Natural killer cell (primary cell): Measurements from ENCODE around the gene NUDT9. TPM values are rescaled to one million over a fixed set of nuclear protein-coding genes. Genes with fewer than 3 reads are reported as not detected.
"Not testable (repeated sequence)": the region's sequence is repeated elsewhere in the genome, so short reads cannot be mapped to it uniquely, and the experiment has no call there.

Experiments
- ATAC-seq, 3 donors: fragments of 150-1000 bp in 2 of 3; fragments of 200-7000 bp in 1 of 3; cut with Tn5 transposase; 1 replicate in 1 of 3; 2 replicates in 2 of 3; pipeline ENCODE4 v1.10.0; 2021; ENCODE audit warnings: mild to moderate bottlenecking in 2 of 3, moderate library complexity in 2 of 3
- DNase-seq, 2 donors: peaks; one replicate each; pipeline versions ENCODE4 v3.0.0 to v3.0.0-alpha.2; 2013 to 2021; ENCODE audit warnings: mixed read lengths in 1 of 2
- H3K27ac ChIP-seq: one replicate; pipeline ENCODE4 v1.5.1; 2013; ENCODE audit warnings: mild to moderate bottlenecking, low read length
- H3K27me3 ChIP-seq: one replicate; pipeline ENCODE4 v1.6.1; 2013; ENCODE audit warnings: low read length; ENCODE audit not compliant: control insufficient read depth, insufficient read depth
- H3K36me3 ChIP-seq: one replicate; pipeline ENCODE4 v1.6.1; 2013; ENCODE audit warnings: low read length; ENCODE audit not compliant: control insufficient read depth, insufficient read depth
- H3K4me1 ChIP-seq: one replicate; pipeline ENCODE4 v1.6.1; 2013; ENCODE audit warnings: low read length; ENCODE audit not compliant: control insufficient read depth, insufficient read depth
- H3K4me3 ChIP-seq: one replicate; pipeline ENCODE4 v1.5.1; 2013; ENCODE audit warnings: low read length
- H3K9me3 ChIP-seq: one replicate; pipeline ENCODE4 v1.6.1; 2013; ENCODE audit warnings: low read length; ENCODE audit not compliant: control insufficient read depth, insufficient read depth
- H3K27ac Mint-ChIP-seq, 2 donors: one replicate each; pipeline ENCODE4 v1.8.0; 2022; ENCODE audit warnings: mild to moderate bottlenecking in 2 of 2, mixed read lengths in 2 of 2, moderate library complexity in 1 of 2
- H3K27me3 Mint-ChIP-seq, 2 donors: one replicate each; pipeline ENCODE4 v1.8.0; 2022; ENCODE audit warnings: low read depth in 2 of 2, mixed read lengths in 2 of 2
- H3K36me3 Mint-ChIP-seq: one replicate; pipeline ENCODE4 v1.8.0; 2022; ENCODE audit warnings: mixed read lengths
- H3K4me1 Mint-ChIP-seq, 2 donors: one replicate each; pipeline ENCODE4 v1.8.0; 2022; ENCODE audit warnings: mixed read lengths in 2 of 2
- H3K4me3 Mint-ChIP-seq: one replicate; pipeline ENCODE4 v1.8.0; 2022; ENCODE audit warnings: mild to moderate bottlenecking, moderate library complexity, mixed read lengths
- H3K9me3 Mint-ChIP-seq, 2 donors: one replicate each; pipeline ENCODE4 v1.8.0; 2022; ENCODE audit warnings: mixed read lengths in 2 of 2
- CTCF ChIP-seq: fragments of 200-600 bp; IDR thresholded peaks from one replicate; pipeline ENCODE4 v1.8.0; 2022; ENCODE audit warnings: antibody characterized with exemption
- WGBS: methylation state at CpG from one replicate; pipeline ENCODE4 v1.1.7; 2013; ENCODE audit warnings: missing lambda C conversion rate; ENCODE audit not compliant: insufficient coverage; 5-methylcytosine and 5-hydroxymethylcytosine counted together
- intact Hi-C: fragments of 100-400 bp; cut with micrococcal nuclease; formaldehyde crosslinking; loops from one replicate; pipeline ENCODE4 v1.14.2; 2022
- total RNA-seq, 4 donors: library from RNA; stranded (reverse); fragments of 120-200 nt in 1 of 4; gene quantifications; one replicate each; pipeline versions ENCODE4 v1.2.3 to v1.2.4, GENCODE V29; 2013 to 2022

Gene NUDT9
- total RNA-seq, 3 donors from 2014 or later (not counting 1 experiment from before 2014, with no cell fraction given), result 7.3 to 9.6 (median 9.5) TPM

GRCh38 chr4:87489678-87490077 lies 67.3 kb downstream of the NUDT9 start:
- Mint-ChIP-seq H3K9me3 (no peaks in the 10 kb centered on the region), H3K27me3 (peaks cover 0 to 2% of the 10 kb centered on the region in 2 donors), H3K4me3 (no peak overlapping the region), H3K4me1 (no peaks in the 10 kb centered on the region), H3K27ac (no peak overlapping the region), H3K36me3 (no peaks in the 10 kb centered on the region)
- 86% methylated on average over 2 of the region's 2 CpGs for WGBS
- Histone ChIP-seq H3K36me3 (no peaks in the 10 kb centered on the region), H3K4me3 (no peak overlapping the region), H3K9me3 (no peaks in the 10 kb centered on the region), H3K4me1 (no peaks in the 10 kb centered on the region), H3K27me3 (no peaks in the 10 kb centered on the region), H3K27ac (no peak overlapping the region)
- ATAC-seq (no peak), DNase-seq (no peak)
- intact Hi-C loops, result no loop called here
- no peak for TF ChIP-seq CTCF

GRCh38 chr4:87490664-87491369 lies 68.4 kb downstream of the NUDT9 start:
- H3K9me3 ChIP-seq, result no peaks in the 10 kb centered on the region
- no peaks in the 10 kb centered on the region for H3K36me3 Mint-ChIP-seq
- H3K4me3 Mint-ChIP-seq, result no peak overlapping the region
- no peak overlapping the region for H3K27ac Mint-ChIP-seq
- no peak overlapping the region for H3K4me3 ChIP-seq
- no peaks in the 10 kb centered on the region for H3K4me1 ChIP-seq
- intact Hi-C loops, result no loop called here
- no peaks in the 10 kb centered on the region for H3K4me1 Mint-ChIP-seq
- no peaks in the 10 kb centered on the region for H3K9me3 Mint-ChIP-seq
- 43% methylated on average over 1 of the region's 1 CpG for WGBS
- no peak for TF ChIP-seq CTCF
- ATAC-seq (no peak), DNase-seq (no peak)
- no peaks in the 10 kb centered on the region for H3K36me3 ChIP-seq
- no peak overlapping the region for H3K27ac ChIP-seq
- H3K27me3 ChIP-seq, result no peaks in the 10 kb centered on the region
- H3K27me3 Mint-ChIP-seq, result peaks cover 0 to 2% of the 10 kb centered on the region in 2 donors

GRCh38 chr4:87491436-87491835 lies 69.1 kb downstream of the NUDT9 start:
- 81% methylated on average over 2 of the region's 2 CpGs for WGBS
- Mint-ChIP-seq H3K4me1 (no peaks in the 10 kb centered on the region), H3K9me3 (no peaks in the 10 kb centered on the region), H3K27ac (no peak overlapping the region), H3K4me3 (no peak overlapping the region), H3K27me3 (peaks cover 0 to 2% of the 10 kb centered on the region in 2 donors), H3K36me3 (no peaks in the 10 kb centered on the region)
- no peak for ATAC-seq
- H3K4me3 ChIP-seq, result no peak overlapping the region
- no peak for DNase-seq
- H3K9me3 ChIP-seq, result no peaks in the 10 kb centered on the region
- H3K4me1 ChIP-seq, result no peaks in the 10 kb centered on the region
- intact Hi-C loops, result no loop called here
- TF ChIP-seq CTCF, result no peak
- H3K27me3 ChIP-seq, result no peaks in the 10 kb centered on the region
- H3K36me3 ChIP-seq, result no peaks in the 10 kb centered on the region
- H3K27ac ChIP-seq, result no peak overlapping the region

- H3K27me3 Mint-ChIP-seq, intact Hi-C loops, H3K36me3 ChIP-seq, DNase-seq, ATAC-seq, H3K4me1 ChIP-seq, H3K4me3 ChIP-seq, H3K36me3 Mint-ChIP-seq, H3K4me1 Mint-ChIP-seq, H3K9me3 ChIP-seq, H3K27ac Mint-ChIP-seq, H3K27ac ChIP-seq, H3K4me3 Mint-ChIP-seq, H3K27me3 ChIP-seq, H3K9me3 Mint-ChIP-seq: not testable (repeated sequence)
- whole genome bisulfite sequencing, result 100% methylated on average over 1 of the region's 2 CpGs
These were observed 69.5 kb downstream of the NUDT9 start for GRCh38 chr4:87491851-87492250.
